Activated naive CD4-positive, alpha-beta T cell treated with anti-CD3 and anti-CD28 coated beads, Interleukin-2, amount 50 U/mL, for 16 hours (primary cell): Measurements from ENCODE around the gene CMTM7.

ENCODE experiments used
- DNase-seq: peaks from one replicate; pipeline ENCODE4 v3.0.0-alpha.2; 2020

The CMTM7 gene

GRCh38 chr3:32414522-32415202 lies 23.0 kb downstream of the CMTM7 start:
- peak; percentile 40 for DNase-seq

GRCh38 chr3:32419742-32420125 lies 28.1 kb downstream of the CMTM7 start:
- no peak for DNase-seq

- DNase-seq, result peak; percentile 58
These were observed 28.7 kb downstream of the CMTM7 start for GRCh38 chr3:32420126-32421038.

- no peak for DNase-seq
These were observed 29.5 kb downstream of the CMTM7 start for GRCh38 chr3:32421185-32421584.

- no peak for DNase-seq
These were observed 30.6 kb downstream of the CMTM7 start for GRCh38 chr3:32421991-32422859.

GRCh38 chr3:32422943-32423342 lies 31.3 kb downstream of the CMTM7 start:
- no peak for DNase-seq

GRCh38 chr3:32423534-32423933 lies 31.9 kb downstream of the CMTM7 start:
- DNase-seq, result no peak

- no peak for DNase-seq
These were observed 32.4 kb downstream of the CMTM7 start for GRCh38 chr3:32423956-32424557.

GRCh38 chr3:32424581-32425250 lies 33.1 kb downstream of the CMTM7 start:
- no peak for DNase-seq

GRCh38 chr3:32428092-32429068 lies 36.7 kb downstream of the CMTM7 start:
- DNase-seq, result no peak

- no peak for DNase-seq
These were observed 39.2 kb downstream of the CMTM7 start for GRCh38 chr3:32430900-32431299.

- DNase-seq, result no peak
These were observed 39.8 kb downstream of the CMTM7 start for GRCh38 chr3:32431481-32431880.

- DNase-seq, result no peak
These were observed 40.5 kb downstream of the CMTM7 start for GRCh38 chr3:32432045-32432710.

- DNase-seq, result no peak
These were observed 41.3 kb downstream of the CMTM7 start for GRCh38 chr3:32432711-32433530.

GRCh38 chr3:32434206-32434605 lies 42.6 kb downstream of the CMTM7 start:
- no peak for DNase-seq

- no peak for DNase-seq
These were observed 44.5 kb downstream of the CMTM7 start for GRCh38 chr3:32435911-32436815.

GRCh38 chr3:32436816-32437189 lies 45.1 kb downstream of the CMTM7 start:
- no peak for DNase-seq

GRCh38 chr3:32437896-32438295 lies 46.2 kb downstream of the CMTM7 start:
- no peak for DNase-seq
